GM18907 (cell line): ENCODE data around the gene MLF2.

Experiments
- ATAC-seq: cut with Tn5 transposase; IDR thresholded peaks from one replicate; pipeline ENCODE4 v1.9.1; 2021; ENCODE audit warnings: mild to moderate bottlenecking, moderate library complexity; ENCODE audit not compliant: unreplicated experiment

The MLF2 gene

DNA sequence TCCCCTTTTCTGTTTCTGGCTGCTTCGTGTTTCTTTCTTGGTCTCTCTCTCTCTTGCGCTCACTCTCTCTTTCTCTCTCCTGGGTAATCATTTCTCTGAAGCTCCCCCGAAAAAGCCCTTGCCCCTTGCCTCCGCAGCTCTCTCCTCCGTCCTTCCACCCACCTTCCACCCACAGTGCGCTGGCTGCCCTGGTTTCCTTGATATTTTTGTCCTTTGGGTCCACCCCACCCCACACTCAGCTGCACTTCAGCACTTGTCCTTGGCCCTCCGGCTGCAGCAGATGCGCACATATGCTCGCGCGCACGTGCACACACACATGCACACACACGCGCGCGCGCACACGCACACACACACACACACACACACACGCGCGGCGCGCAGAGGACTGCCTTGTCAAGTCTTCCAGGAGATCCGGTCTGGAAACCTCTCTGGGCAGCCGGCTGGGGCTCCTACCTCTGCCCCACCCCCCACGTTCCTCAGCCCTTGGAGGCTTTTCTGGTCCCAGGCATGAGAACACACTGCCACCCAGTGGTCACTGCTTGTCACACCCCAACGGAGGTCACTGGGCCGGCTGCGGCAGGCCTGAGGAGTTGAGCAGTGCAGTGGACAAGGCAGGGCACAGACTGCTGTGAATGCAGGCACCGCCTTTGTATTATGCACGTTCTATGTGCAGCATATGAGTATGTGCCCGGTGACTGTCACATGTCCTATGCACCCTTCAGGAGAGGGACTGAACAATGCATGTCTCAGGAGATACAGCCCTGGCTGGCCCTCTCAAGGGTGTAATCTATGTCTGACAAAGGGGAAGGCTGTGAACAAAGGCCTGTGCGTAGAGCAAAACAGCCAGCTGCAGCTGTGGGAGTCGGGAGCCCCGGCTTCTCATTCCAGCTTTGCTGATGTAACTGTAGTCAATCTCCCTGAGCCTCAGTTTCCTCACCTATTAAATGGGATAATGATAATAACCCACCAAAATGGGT, 25.9 kb upstream of the MLF2 start:
- peak; percentile 71 for ATAC-seq

DNA sequence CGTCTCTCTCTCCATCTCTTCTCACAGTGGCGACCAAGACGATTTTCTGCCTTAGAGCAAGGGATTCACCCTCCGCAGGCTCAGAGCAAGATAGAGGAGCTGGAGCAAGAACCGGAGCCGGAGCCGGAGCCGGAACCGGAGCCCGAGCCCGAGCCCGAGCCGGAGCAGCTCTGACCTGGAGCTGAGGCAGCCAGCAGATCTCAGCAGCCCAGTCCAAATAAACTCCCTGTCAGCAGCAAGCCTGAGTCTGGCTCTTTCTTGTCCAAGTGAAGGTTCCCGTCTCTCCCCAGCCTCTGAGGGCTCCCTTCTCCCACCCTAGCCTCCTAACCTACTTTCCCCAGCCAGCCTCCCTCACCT, 25.3 kb upstream of the MLF2 start:
- ATAC-seq, result no peak

DNA sequence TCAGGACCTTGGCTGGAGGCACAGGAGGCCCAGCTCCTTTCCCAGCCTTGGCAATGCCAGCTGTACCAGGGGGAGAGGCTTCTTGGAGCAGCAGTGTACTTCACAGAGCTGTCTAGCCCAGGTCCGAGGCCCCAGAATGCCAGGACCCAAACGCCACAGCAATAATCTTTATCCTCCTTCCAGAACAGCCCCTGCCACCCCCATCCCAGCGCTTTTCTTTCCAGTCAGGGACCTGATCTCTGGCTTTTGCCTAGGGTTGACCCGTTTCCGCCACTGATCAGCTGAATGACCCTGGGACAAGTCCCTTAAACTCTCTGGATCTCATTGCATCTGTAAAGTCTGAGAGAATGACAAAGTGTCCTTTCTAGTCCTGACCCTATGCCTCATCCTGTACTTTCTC, 24.4 kb upstream of the MLF2 start:
- ATAC-seq, result no peak

DNA sequence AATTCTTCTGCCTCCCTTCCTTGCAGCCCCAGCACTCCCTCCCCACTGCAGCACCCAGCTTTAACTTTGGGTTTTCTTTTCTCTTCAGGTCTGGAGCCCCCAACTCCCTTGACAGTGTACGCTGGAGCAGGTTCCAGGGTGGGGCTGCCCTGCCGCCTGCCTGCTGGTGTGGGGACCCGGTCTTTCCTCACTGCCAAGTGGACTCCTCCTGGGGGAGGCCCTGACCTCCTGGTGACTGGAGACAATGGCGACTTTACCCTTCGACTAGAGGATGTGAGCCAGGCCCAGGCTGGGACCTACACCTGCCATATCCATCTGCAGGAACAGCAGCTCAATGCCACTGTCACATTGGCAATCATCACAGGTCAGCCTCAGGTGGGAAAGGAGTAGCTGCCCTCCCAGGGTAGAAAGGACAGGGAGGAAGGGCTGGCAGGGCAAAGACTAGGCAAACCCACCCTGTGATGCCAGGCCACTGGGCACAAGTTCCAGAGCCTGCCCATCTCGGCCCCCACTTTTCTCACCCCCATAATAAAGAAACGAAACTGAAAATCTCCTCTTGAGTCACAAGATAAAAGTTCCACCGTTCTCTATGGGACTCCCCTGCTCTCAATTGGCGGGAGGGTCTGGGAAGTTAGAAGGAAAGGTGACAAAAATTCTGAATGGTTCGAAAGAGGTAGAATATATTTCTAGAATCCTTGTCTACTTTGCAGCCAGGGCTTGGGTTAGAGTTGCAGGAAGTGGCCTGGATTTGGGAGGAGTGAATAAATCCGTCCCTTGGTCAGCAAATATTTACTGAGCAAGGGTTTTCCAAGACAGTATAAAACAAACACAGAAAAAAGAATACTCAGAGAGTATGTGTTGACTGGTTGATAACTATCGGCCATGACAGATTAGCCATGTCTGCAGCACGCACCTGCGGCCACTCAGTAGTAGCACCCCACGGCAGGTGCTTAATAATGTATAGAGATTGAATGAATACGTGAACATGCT, 22.5 kb upstream of the MLF2 start:
- no peak for ATAC-seq

DNA sequence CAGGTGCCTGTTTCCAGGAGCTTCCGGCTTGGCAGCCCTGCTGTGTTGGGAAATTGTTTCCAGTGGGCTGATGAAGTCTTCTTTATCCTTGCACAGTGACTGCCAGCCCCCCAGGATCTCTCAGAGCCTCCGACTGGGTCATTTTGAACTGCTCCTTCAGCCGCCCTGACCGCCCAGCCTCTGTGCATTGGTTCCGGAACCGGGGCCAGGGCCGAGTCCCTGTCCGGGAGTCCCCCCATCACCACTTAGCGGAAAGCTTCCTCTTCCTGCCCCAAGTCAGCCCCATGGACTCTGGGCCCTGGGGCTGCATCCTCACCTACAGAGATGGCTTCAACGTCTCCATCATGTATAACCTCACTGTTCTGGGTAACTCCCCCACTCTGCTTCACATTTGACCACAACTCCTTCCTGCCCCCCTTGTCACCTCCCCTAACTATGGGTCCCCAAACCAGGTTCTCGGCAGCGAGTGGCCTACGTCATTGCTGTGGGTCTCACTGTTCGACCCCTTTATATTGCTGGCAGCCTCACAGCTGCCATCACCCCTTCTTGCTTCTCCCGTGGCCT, 21.6 kb upstream of the MLF2 start:
- ATAC-seq, result no peak

DNA sequence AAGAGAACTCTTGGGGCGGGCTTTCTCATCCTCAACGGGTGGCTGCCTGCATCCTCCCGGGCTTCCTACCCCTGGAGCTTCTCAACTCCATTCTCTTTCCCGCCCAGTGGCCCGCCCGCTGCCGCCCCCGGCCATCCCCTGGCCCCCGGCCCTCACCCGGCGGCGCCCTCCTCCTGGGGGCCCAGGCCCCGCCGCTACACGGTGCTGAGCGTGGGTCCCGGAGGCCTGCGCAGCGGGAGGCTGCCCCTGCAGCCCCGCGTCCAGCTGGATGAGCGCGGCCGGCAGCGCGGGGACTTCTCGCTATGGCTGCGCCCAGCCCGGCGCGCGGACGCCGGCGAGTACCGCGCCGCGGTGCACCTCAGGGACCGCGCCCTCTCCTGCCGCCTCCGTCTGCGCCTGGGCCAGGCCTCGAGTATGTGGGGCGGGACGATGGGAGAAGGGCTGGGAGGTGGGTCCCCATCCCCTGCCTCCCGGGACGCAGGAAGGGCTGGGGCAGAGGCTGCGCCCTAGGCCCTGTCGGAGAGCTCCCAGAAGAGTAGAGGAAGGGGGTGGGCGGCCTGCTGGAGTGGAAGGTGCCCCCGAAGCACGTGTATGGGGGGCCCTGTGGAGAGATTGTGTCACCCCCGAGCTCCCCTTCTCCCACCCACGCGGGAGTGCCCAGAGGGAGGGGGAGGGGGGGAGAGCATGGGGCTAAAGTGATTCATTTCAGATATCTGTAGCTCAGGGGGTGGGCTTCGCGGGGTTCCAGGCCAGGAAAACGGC, 20.8 kb upstream of the MLF2 start:
- ATAC-seq, result no peak

DNA sequence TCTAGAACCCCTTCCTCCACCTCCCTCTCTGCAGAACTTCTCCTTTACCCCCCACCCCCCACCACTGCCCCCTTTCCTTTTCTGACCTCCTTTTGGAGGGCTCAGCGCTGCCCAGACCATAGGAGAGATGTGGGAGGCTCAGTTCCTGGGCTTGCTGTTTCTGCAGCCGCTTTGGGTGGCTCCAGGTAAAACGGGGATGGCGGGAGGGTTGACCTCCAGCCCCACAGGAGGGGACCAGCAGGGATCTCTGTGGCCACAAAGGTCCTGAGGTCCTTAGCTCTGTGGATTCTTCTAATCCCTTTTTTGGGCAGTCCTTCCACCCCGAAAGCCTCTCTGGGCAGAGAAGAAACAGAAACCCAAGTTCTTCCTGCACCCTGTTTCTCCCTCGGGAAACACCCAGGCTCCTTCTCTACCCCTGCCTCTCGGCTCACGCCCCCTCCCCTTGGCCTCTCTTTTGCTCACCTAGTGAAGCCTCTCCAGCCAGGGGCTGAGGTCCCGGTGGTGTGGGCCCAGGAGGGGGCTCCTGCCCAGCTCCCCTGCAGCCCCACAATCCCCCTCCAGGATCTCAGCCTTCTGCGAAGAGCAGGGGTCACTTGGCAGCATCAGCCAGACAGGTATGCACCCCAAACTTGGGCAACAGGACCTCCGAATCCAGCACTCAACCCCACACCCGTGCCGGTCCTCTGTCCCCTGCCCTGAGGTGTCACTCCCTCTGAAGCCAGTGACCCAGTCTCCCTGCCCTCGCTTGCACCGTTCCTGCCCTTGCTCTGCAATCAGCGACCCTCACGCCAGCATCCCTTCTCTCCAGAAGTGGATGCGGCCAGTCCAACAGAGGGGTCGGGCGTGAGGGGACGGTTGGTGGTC, 20.0 kb upstream of the MLF2 start:
- ATAC-seq, result no peak

DNA sequence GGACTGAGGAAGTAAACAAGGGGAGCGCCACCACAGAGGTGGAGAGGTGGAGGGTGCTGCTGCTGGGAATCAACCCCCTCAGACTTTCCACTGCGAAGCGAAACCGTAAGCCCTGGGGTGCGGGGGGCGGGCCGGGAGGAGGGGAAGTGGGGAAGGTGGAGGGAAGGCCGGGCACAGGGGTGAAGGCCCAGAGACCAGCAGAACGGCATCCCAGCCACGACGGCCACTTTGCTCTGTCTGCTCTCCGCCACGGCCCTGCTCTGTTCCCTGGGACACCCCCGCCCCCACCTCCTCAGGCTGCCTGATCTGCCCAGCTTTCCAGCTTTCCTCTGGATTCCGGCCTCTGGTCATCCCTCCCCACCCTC, 19.4 kb upstream of the MLF2 start, which contains the start of gene LAG3:
TSS of gene LAG3 (plus strand) at position 190 of the 365 bp plus-strand sequence. CDS start 333 bp downstream, outside the sequence.
- no peak for ATAC-seq

DNA sequence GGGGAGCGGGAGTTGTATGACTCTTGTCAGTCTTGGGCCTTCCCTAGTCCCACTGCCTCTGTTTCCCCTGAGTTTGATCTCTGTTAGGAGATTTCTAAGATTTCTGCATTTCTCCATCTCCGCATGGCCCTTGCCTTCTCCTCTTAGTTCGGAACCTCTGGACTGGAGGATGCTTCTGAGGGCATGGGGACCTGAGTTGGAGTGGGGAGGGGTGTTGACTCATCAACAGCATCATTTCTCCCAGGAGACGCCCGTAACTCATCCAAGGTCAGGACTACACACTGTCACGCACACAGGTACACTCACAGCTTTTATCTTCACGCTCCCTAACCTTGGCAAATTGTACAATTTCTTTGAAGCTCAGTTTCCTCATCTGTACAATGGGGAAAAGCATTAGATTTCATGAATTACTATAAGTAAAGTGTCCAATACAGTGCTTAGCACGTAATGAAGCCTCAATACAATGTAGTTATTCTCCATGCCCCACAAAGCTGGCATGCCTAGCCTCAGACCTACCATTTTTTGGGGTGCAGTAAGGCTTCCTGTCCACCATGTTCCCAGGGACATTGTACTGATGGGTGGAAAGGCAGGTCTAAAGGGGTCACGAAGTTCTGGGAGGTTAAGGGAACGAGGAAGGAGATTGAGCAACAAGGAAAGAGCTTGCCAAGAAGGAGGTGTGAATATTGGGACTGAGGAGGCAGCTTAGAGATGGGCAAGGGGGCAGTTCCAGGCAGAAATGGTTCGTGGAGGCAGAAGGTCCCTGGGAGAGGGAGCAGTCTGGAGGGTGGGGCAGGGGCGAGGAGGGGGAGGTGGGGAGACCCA, 18.8 kb upstream of the MLF2 start:
- no peak for ATAC-seq

DNA sequence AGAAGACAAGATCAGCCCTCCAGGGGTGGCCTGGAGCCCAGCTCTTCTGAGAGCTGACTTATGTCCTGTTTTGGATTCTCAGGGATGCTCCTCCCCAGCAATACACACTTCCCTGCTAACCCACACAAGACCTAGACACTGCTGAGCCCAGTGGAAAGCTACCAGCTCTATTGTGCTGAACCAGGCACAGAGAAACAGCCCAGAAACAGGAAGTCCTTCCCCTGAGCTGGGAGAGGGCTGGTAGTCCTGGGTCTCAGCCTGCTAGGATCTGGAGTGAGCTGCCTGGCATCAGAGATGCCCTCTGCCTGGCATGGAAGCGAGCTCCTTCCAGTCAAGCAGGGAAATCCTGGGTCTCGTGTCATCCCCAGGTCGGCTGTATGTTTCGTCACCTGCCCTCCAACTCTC, 18.2 kb upstream of the MLF2 start:
- no peak for ATAC-seq

DNA sequence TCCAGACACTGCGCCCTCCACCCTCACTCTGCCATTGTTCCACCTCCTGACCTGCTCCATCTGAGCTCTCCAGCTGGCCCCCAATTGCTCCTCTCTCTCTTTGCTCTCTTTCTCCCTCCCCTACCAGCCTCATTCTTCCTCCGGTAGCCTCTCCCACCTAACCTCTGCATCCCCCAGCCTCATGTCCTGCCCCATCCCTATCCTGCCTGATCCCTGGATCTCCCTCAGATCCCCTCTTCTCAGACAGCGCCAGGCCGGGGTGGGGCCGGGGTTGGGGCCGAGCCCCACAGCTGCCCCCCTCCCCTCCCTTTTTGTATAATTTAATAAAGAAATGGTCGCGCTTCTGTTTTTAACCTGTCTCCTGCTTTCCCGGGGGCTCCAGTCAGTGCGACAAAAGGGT, 17.7 kb upstream of the MLF2 start:
- ATAC-seq, result no peak

DNA sequence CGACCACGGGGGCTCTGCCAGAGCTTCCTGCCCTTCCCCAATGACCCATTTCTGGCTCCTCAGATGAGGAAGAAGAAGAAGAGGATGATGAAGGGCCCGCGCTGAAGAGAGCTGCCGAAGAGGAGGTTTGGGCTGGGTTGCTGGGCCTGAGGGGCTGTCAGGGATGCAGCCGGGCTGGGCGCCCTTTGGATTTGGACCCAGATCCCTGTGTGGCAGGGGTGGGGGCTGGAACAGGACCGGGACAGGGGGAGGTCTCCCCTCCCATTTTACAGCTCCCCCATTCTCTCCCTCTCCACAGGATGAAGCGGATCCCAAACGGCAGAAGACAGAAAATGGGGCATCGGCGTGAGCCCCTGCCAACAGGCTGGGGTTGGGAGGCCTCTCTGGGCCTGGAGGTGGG, 17.2 kb upstream of the MLF2 start:
- ATAC-seq, result no peak

DNA sequence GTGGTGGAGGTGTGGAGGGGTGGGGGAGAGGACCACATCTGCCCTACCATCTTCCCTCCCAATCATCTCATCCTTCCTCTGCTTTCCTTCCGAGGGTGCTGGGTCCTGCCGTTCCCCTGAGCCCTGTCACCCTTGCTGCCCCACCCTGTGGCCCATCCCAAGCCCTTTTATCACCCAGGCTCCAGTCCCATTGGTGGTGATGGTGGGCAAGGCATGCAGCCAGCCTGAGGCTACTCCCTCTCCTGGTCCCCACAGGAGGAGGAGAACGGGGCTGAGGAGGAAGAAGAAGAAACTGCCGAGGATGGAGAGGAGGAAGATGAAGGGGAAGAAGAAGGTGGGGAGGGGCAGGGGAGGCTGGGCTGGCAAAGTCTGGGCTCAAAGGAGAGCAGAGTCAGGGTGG, 16.7 kb upstream of the MLF2 start:
- ATAC-seq, result no peak

DNA sequence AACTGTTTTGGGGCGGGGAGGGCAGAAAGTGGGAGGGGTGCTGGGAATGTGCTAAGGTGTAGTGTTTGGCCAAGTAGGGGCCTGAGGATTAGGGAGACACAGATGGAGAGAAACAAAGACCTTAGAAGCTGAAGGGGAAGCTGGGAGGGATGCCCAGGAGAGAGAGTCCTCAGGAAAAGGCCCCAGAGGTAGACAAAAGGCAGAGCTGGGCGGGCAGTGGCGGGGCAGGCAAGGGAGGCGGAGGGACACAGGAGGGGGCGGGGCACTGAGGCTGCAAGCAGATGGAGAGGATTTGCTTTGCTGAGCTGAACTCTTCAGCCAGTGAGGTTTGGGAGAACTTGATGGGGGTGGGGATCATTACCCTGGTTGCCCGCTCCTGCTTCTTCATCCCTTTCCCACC, 16.0 kb upstream of the MLF2 start:
- ATAC-seq, result no peak

DNA sequence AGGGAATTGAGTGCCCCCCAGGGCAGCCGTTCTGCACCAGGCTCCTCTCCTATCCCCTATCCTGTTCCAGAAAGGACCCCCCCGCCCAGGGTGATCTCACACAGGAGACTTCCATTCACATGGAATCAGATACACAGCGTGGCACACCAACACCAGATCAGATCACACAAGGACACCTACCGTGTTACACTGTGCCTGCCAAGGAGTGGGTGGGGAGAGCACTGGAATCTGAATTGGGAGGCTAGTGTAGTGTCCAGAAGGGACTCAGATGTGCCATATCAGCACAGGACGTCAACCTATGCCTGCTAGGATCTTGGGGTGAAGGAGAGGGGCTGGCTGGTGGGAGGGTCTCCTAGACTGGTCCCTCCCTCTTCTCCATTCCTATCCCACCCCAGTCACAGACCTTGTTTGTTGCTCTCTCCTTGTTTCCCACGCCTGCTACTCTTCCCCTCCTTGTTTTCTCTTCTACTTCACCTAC, 15.5 kb upstream of the MLF2 start:
- ATAC-seq, result no peak

DNA sequence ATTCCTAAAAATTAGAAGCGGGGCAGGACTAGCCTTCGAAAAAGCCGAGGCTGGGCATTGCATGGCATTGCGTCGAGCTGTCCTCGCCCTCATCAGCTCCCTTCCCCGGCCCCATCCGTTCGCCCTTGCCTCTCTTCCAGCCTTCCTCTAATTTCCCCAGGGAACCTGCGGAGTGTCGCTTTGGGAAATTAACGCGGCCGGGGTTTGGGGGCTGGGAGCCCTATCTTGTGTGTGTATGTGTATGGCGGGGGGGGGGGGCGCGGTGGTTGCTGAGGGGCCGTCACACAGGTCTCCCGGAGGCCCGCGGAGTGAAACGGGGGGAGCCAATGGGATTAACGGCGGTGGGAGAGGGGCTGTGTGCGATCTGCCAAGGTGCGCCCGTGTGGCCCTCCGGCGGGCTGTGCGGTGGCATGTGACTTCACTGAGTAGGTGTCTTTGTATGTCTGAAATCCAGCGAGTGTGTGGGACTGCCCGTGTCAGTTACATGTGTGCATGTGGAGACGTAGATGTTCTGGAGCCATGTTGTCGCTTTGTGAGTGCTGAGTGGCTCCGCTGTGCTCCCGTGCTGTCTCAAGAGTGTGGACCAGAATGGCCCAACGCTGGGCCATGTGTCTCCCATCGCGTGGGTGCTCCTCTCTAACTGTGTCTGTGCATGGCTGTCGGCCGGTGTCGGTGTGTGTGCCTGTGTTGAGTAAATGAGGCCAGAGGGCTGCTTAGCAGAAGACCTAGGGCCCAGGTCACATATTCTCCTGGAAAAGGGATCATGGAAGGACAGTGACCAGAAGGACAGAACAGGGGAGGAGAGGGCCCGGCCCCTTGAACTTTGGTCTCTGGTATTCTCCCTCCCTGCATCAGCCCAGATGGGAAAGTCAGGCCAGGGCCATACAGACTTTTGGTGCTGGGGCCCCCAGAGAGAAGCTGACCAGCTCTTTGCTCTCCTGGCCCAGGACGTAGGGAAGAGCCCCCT, 14.7 kb upstream of the MLF2 start:
- ATAC-seq, result no peak

DNA sequence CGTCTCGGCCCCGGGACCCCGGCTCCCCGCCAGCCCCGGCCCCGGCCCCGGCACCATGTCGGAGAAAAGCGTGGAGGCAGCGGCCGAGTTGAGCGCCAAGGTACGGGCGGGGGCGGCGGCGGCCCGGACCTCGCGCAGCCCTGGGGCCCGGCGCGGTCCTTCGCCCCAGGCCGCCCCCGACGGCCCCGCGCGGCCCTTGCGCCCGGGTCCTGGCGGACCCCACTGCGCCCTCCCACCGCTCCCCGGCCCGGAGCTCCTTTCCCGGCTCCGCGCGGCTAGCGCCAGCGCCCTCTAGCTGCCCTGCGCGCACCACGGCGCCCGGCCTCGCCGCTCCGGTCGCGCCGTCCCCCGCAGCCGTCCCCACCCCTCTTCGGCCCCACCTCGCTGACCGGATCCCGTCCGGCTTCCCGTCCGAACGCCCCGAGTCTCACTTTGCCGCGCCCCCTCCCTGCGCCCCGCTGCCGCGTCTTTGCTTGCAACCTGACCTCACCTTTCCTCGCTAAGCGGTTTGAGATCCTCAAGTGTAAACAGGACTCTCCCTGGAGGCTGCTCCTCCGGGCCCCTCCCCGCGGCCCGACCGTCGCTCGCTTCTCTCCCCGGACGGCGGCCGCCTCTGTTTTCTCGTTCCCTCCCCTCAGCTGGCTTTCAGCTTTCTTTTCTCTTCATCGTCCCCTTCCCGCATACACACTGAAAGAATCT, 13.9 kb upstream of the MLF2 start:
- peak; percentile 43 for ATAC-seq
